ENCODE data around the gene ERC2. TPM values are rescaled to one million over a fixed set of nuclear protein-coding genes. Genes with fewer than 3 reads are reported as not detected.

The ERC2 gene
- total RNA-seq, 2 experiments from 2014 or later: not detected

- no peaks in the 10 kb centered on the region for H3K36me3 ChIP-seq (ENCODE audit: insufficient read depth, low read length)
- H3K9me3 ChIP-seq (ENCODE audit: low read length): no peaks in the 10 kb centered on the region
- peak; percentile 87 for DNase-seq (ENCODE audit: low spot score)
- H3K4me2 ChIP-seq (ENCODE audit: low read length): no peak overlapping the region
- H3K9me2 ChIP-seq (ENCODE audit: insufficient read depth, low read length): no peaks in the 10 kb centered on the region
- ChIA-PET POLR2A (interaction anchor here (1.0 kb wide), 1 partner anchor 10 kb away, joined by 3 read pairs; no protein-coding TSS in a partner anchor), CTCF (ENCODE audit: unreplicated experiment) (interaction anchor here (0.6 kb wide), 1 partner anchor 1654 kb away, joined by 3 read pairs; no protein-coding TSS in a partner anchor)
- no peak overlapping the region for H3K4me3 ChIP-seq (ENCODE audit: low read depth, low read length, poor library complexity, severe bottlenecking)
- H3K79me2 ChIP-seq (ENCODE audit: insufficient read depth, low read depth, low read length): no peaks in the 10 kb centered on the region
- no peaks in the 10 kb centered on the region for H3K4me1 ChIP-seq (ENCODE audit: insufficient read depth, low read length, poor library complexity, severe bottlenecking)
- intact Hi-C loops (cut with micrococcal nuclease; ENCODE audit: unreplicated experiment): no loop called here
- TF ChIP-seq EZH2phosphoT487 (IDR thresholded peaks at IDR 0.05; ENCODE audit: borderline replicate concordance, low read depth, low read length) (no peak), CTCF (conservative IDR thresholded peaks at IDR 0.05; ENCODE audit: low read length) (peak; percentile 97)
- no peak overlapping the region for H3K27ac ChIP-seq (ENCODE audit: low read depth, low read length, poor library complexity, severe bottlenecking)
- H4K20me1 ChIP-seq (ENCODE audit: insufficient read depth, low read length): no peaks in the 10 kb centered on the region
- no TSS peak for BruUV-seq (replicated peaks)
- H2AFZ ChIP-seq (ENCODE audit: low read length): no peak overlapping the region
Observed at GRCh38 chr3:56494679-56495322, 26.5 kb upstream of the ERC2 start.

- H3K4me3 ChIP-seq (ENCODE audit: low read depth, low read length, poor library complexity, severe bottlenecking): no peak overlapping the region
- ChIA-PET CTCF (ENCODE audit: unreplicated experiment) (no interaction called here), POLR2A (no interaction called here)
- no peak overlapping the region for H3K4me2 ChIP-seq (ENCODE audit: low read length)
- H3K27ac ChIP-seq (ENCODE audit: low read depth, low read length, poor library complexity, severe bottlenecking): no peak overlapping the region
- no peaks in the 10 kb centered on the region for H4K20me1 ChIP-seq (ENCODE audit: insufficient read depth, low read length)
- intact Hi-C loops (cut with micrococcal nuclease; ENCODE audit: unreplicated experiment): no loop called here
- no peaks in the 10 kb centered on the region for H3K36me3 ChIP-seq (ENCODE audit: insufficient read depth, low read length)
- TF ChIP-seq CTCF (conservative IDR thresholded peaks at IDR 0.05; ENCODE audit: low read length) (no peak), EZH2phosphoT487 (IDR thresholded peaks at IDR 0.05; ENCODE audit: borderline replicate concordance, low read depth, low read length) (no peak)
- DNase-seq (ENCODE audit: low spot score): no peak
- H3K4me1 ChIP-seq (ENCODE audit: insufficient read depth, low read length, poor library complexity, severe bottlenecking): no peaks in the 10 kb centered on the region
- no peak overlapping the region for H2AFZ ChIP-seq (ENCODE audit: low read length)
- no peaks in the 10 kb centered on the region for H3K79me2 ChIP-seq (ENCODE audit: insufficient read depth, low read depth, low read length)
- no peaks in the 10 kb centered on the region for H3K9me2 ChIP-seq (ENCODE audit: insufficient read depth, low read length)
- no TSS peak for BruUV-seq (replicated peaks)
- H3K9me3 ChIP-seq (ENCODE audit: low read length): no peaks in the 10 kb centered on the region
Observed at GRCh38 chr3:56491566-56491965, 23.3 kb upstream of the ERC2 start.

DNA sequence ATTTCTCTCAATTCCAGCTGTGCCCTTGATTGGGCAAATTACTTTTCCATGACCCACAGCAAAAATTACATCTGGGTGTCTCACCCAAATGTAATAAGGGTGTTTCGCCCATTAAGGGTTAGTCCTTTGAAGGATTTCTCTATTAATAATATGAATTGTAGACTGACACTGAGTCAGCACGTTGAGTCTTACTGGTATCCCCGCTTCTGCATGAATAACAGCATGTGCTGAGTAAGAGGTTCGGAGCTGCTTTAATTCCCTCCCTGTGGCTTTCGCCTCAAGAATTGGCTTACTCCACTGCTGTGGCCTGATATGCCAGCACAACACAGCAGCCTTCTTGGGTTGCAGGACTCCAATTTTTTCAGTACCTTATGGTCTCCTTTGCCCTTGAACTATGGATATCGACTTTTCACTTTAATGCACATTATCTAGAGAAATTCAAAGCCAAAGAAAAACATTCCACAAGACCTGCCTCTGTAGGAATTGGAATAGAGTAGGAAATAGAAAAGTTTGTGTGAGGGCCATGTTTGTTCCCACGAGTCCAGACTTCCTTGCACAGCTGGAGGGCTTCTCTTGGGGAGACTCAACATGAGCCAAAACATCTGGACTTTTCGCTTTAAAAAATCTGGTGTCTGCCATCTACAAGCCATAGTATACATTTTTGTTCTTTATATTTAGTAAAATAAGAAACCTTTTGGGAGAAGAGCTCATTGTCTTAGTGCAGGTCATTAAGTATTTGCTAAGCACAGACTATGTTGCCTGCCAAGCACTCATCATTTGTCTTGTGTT, 20.7 kb upstream of the ERC2 start:
- Histone ChIP-seq H3K79me2 (ENCODE audit: insufficient read depth, low read depth, low read length) (no peaks in the 10 kb centered on the region), H3K4me3 (ENCODE audit: low read depth, low read length, poor library complexity, severe bottlenecking) (no peak overlapping the region), H3K4me1 (ENCODE audit: insufficient read depth, low read length, poor library complexity, severe bottlenecking) (no peaks in the 10 kb centered on the region), H3K9me3 (ENCODE audit: low read length) (no peaks in the 10 kb centered on the region), H3K4me2 (ENCODE audit: low read length) (no peak overlapping the region), H4K20me1 (ENCODE audit: insufficient read depth, low read length) (no peaks in the 10 kb centered on the region), H3K27ac (ENCODE audit: low read depth, low read length, poor library complexity, severe bottlenecking) (no peak overlapping the region), H3K36me3 (ENCODE audit: insufficient read depth, low read length) (no peaks in the 10 kb centered on the region), H3K9me2 (ENCODE audit: insufficient read depth, low read length) (no peaks in the 10 kb centered on the region), H2AFZ (ENCODE audit: low read length) (no peak overlapping the region)
- no TSS peak for BruUV-seq (replicated peaks)
- POLR2A ChIA-PET: no interaction called here
- DNase-seq (ENCODE audit: low spot score): no peak
- CTCF ChIA-PET (ENCODE audit: unreplicated experiment): no interaction called here
- intact Hi-C loops (cut with micrococcal nuclease; ENCODE audit: unreplicated experiment): no loop called here
- TF ChIP-seq CTCF (conservative IDR thresholded peaks at IDR 0.05; ENCODE audit: low read length) (no peak), EZH2phosphoT487 (IDR thresholded peaks at IDR 0.05; ENCODE audit: borderline replicate concordance, low read depth, low read length) (no peak)

Data from OCI-LY7 (cell line).